ENCODE measurements around the gene GSTM5. TPM values are rescaled to one million over a fixed set of nuclear protein-coding genes. Genes with fewer than 3 reads are reported as not detected.
"Not testable (repeated sequence)": the region's sequence is repeated elsewhere in the genome, so short reads cannot be mapped to it uniquely, and the experiment has no call there.

Gene GSTM5
- total RNA-seq, 4 donors from 2014 or later = 2.8 to 5.4 (median 3.0) TPM

DNA sequence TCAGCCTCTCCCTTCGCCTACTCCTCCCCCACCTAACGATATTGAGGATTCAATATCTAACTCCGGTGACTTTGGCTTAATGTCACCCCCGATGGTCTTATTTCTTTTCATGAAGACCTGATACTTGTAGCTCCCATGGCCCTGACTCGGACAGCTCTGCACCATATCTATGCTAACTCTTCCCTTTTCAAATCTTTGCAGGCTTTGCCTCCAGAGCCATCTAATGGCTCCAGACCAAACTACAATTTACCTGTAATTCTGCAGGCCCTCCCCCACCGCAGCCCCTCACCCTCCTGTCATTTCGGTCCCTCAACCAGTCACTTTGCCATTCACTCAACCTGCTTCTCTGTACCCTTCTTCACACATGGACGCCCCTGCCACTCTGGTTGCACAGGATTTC, 7.9 kb upstream of the GSTM5 start:
- Histone ChIP-seq H3K9me3 (no peaks in the 10 kb centered on the region), H3K27ac (no peak overlapping the region), H3K4me1 (no peaks in the 10 kb centered on the region), H3K4me3 (replicated peaks in 1 of 3) (no peak overlapping the region), H3K27me3 (no peaks in the 10 kb centered on the region), H3K36me3 (no peaks in the 10 kb centered on the region)
- intact Hi-C loops (cut with DNase I) = no loop called here
- TF ChIP-seq CTCF (IDR thresholded peaks at IDR 0.05) (peak in 3 of 6 experiments; percentile 41 to 45 (median 45)), POLR2A (IDR thresholded peaks at IDR 0.05) (no peak)
- WGBS, 2 donors = 56 to 65% methylated on average over 8 of the region's 8 CpGs
- DNase-seq = peak; percentile 20 to 27

DNA sequence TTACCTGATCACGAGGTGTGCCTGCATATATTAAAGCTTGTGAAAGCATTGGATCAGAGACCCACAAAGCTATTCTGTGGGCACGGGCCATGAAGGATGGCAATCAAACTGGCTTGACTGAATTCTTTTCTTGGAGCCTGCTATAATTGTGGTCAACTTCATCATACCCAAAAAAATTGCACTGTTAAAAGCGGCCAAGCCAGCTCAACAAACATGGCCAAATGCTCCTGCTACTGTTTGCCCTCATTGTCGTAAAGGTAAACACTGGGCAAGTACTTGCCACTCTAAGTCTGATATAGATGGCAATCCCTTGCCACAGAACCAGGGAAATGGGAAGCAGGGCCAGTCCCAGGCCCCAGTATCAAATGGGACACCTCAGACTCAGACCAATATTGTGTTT, 6.6 kb upstream of the GSTM5 start:
- no peak for DNase-seq
- intact Hi-C loops (cut with DNase I) = no loop called here
- H3K9me3 ChIP-seq = no peaks in the 10 kb centered on the region
- WGBS, 2 donors = 80 to 91% methylated on average over 4 of the region's 4 CpGs
- no peak overlapping the region for H3K4me3 ChIP-seq (replicated peaks in 1 of 3)
- H3K36me3 ChIP-seq = no peaks in the 10 kb centered on the region
- TF ChIP-seq CTCF (IDR thresholded peaks at IDR 0.05) (no peak), POLR2A (IDR thresholded peaks at IDR 0.05) (no peak)
- H3K27me3 ChIP-seq = no peaks in the 10 kb centered on the region
- no peaks in the 10 kb centered on the region for H3K4me1 ChIP-seq
- no peak overlapping the region for H3K27ac ChIP-seq

GRCh38 chr1:109708949-109709348, 3.1 kb upstream of the GSTM5 start:
- H3K4me1 ChIP-seq; H3K27me3 ChIP-seq; H3K9me3 ChIP-seq; H3K27ac ChIP-seq; DNase-seq; intact Hi-C loops (cut with DNase I); H3K36me3 ChIP-seq; H3K4me3 ChIP-seq (replicated peaks in 1 of 3): not testable (repeated sequence)
- WGBS, 2 donors = 62 to 73% methylated on average over 4 of the region's 4 CpGs

DNA sequence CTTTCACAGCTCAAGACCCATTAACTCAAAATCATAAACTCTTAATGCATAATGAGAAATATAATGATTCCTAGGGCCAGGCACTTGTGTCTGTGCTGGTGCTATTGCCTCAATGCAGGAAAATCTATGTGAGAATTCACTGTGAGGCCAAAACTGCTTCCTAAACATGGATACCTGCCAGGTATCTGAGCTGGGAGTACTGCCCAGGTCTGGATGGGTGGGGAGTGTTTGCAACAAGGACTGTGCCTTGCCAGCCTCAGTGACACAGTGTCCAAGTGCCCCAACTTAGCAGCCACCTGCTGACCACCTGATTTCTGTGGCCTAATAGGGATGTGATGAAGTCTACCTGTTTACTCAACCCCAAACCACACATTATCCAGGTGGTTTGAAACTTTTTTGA, 2.2 kb upstream of the GSTM5 start:
- H3K9me3 ChIP-seq; H3K36me3 ChIP-seq; H3K27me3 ChIP-seq; DNase-seq; intact Hi-C loops (cut with DNase I); H3K4me1 ChIP-seq; H3K4me3 ChIP-seq (replicated peaks in 1 of 3); H3K27ac ChIP-seq: not testable (repeated sequence)

GRCh38 chr1:109712321-109712864, 342 bp downstream of the GSTM5 start:
- Histone ChIP-seq H3K36me3 (no peaks in the 10 kb centered on the region), H3K27ac (no peak overlapping the region), H3K9me3 (no peaks in the 10 kb centered on the region), H3K4me1 (peaks cover 0 to 3% of the 10 kb centered on the region in 2 donors), H3K27me3 (no peaks in the 10 kb centered on the region), H3K4me3 (replicated peaks in 1 of 3) (peak overlapping the region in 1 of 3 donors; percentile 12)
- no peak for TF ChIP-seq CTCF (IDR thresholded peaks at IDR 0.05)
- TF ChIP-seq POLR2A (IDR thresholded peaks at IDR 0.05) = no peak
- WGBS, 2 donors = 54% methylated on average over 6 to 16 of the region's 22 CpGs
- intact Hi-C loops (cut with DNase I) = no loop called here
- no peak for DNase-seq

DNA sequence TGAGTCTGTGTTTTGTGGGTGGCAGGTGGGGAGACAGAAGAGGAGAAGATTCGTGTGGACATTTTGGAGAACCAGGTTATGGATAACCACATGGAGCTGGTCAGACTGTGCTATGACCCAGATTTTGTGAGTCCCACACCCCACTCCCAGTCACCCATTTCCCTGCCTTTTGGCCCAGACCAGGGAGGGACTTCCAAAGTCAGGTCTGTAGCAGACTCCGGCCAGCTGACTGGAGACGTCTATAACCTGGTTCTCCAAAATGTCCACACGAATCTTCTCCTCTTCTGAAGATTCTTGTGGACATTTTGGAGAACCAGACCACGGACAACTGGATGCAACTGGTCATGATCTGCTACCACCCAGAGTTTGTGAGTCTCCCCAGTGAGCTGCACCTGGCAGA, 1.6 kb downstream of the GSTM5 start:
- DNase-seq = no peak
- H3K27me3 ChIP-seq = no peaks in the 10 kb centered on the region
- no peak overlapping the region for H3K27ac ChIP-seq
- H3K36me3 ChIP-seq = no peaks in the 10 kb centered on the region
- TF ChIP-seq CTCF (IDR thresholded peaks at IDR 0.05) = no peak
- no peak for TF ChIP-seq POLR2A (IDR thresholded peaks at IDR 0.05)
- H3K4me1 ChIP-seq = peaks cover 0 to 3% of the 10 kb centered on the region in 2 donors
- intact Hi-C loops (cut with DNase I) = no loop called here
- 95 to 96% methylated on average over 5 of the region's 5 CpGs for WGBS, 2 donors
- H3K9me3 ChIP-seq = no peaks in the 10 kb centered on the region
- H3K4me3 ChIP-seq (replicated peaks in 1 of 3) = no peak overlapping the region

Data from thyroid gland (tissue), 4 donors.